Measurements from ENCODE around the gene OPA3. TPM values are rescaled to one million over a fixed set of nuclear protein-coding genes. Genes with fewer than 3 reads are reported as not detected.

The OPA3 gene
- polyA plus RNA-seq, 3 donors = 4.4 to 6.9 (median 5.6) TPM

GRCh38 chr19:45505996-45506245 lies 78.7 kb downstream of the OPA3 start:
- Histone ChIP-seq H3K27me3 (ENCODE audit: control insufficient read depth in 2 of 2, insufficient read depth in 2 of 2, low read length in 2 of 2) (no peaks in the 10 kb centered on the region), H4K20me1 (ENCODE audit: insufficient read depth, low read length) (peaks cover 37% of the 10 kb centered on the region), H3K36me3 (replicated peaks in 1 of 2; ENCODE audit: control insufficient read depth in 1 of 2, insufficient read depth in 2 of 2, low read length in 2 of 2) (peaks cover 0 to 6% of the 10 kb centered on the region in 2 donors), H3K4me3 (replicated peaks in 1 of 3; ENCODE audit: low read depth in 2 of 3, low read length in 3 of 3) (peak overlapping the region in 2 of 3 experiments; percentile 80 to 100), H3K4me1 (ENCODE audit: control insufficient read depth in 1 of 2, insufficient read depth in 2 of 2, low read length in 2 of 2) (peaks cover 59 to 76% of the 10 kb centered on the region in 2 donors), H3K27ac (ENCODE audit: low read depth in 1 of 2, low read length in 2 of 2) (peak overlapping the region; percentile 96 to 99), H3K4me2 (replicated peaks; ENCODE audit: extremely low read depth, low read length, poor library complexity, severe bottlenecking) (peak overlapping the region; percentile 100), H3K9me3 (replicated peaks in 1 of 2; ENCODE audit: control insufficient read depth in 1 of 2, insufficient read depth in 1 of 2, low read length in 2 of 2) (no peaks in the 10 kb centered on the region), H3K9ac (ENCODE audit: insufficient read depth, low read length, poor library complexity, severe bottlenecking) (peak overlapping the region; percentile 88), H2AFZ (ENCODE audit: insufficient read depth, low read depth, low read length, poor library complexity, severe bottlenecking) (peak overlapping the region; percentile 19), H3K79me2 (ENCODE audit: insufficient read depth, low read length) (peaks cover 41% of the 10 kb centered on the region)
- Mint-ChIP-seq H3K27me3 (ENCODE audit: low read depth in 3 of 3) (peaks cover 0 to 4% (median under 1%) of the 10 kb centered on the region in 3 donors), H3K4me3 (peak overlapping the region; percentile 67 to 88), H3K27ac (peak overlapping the region; percentile 85 to 97 (median 89)), H3K4me1 (peaks cover 61% of the 10 kb centered on the region), H3K36me3 (peaks cover 8 to 19% of the 10 kb centered on the region in 2 donors), H3K9me3 (peaks cover 0 to 3% (median 0%) of the 10 kb centered on the region in 7 donors)
- TF ChIP-seq CTCF (IDR thresholded peaks at IDR 0.05) = no peak
- no CpG with 5 or more reads among the region's 5 CpGs for WGBS (ENCODE audit: insufficient coverage)
- intact Hi-C loops (cut with micrococcal nuclease) = loop anchor here in 1 of 2 donors (5.0 kb wide), 1 partner anchor 76 kb away; the partner anchor contains the start of gene OPA3
- DNase-seq = no peak

- H3K4me1 Mint-ChIP-seq = peaks cover 58% of the 10 kb centered on the region
These were observed 79.2 kb downstream of the OPA3 start for GRCh38 chr19:45505151-45505995.

More at GRCh38 chr19:45505151-45505995, 79.2 kb downstream of the OPA3 start:
- peaks cover 32% of the 10 kb centered on the region for H4K20me1 ChIP-seq (ENCODE audit: insufficient read depth, low read length)
- peaks cover 56 to 74% of the 10 kb centered on the region in 2 donors for H3K4me1 ChIP-seq (ENCODE audit: control insufficient read depth in 1 of 2, insufficient read depth in 2 of 2, low read length in 2 of 2)
- Mint-ChIP-seq H3K4me3 (peak overlapping the region in 1 of 2 donors; percentile 43), H3K27ac (peak overlapping the region; percentile 85 to 97 (median 89)), H3K36me3 (peaks cover 6 to 14% of the 10 kb centered on the region in 2 donors), H3K9me3 (peaks cover 0 to 3% (median 0%) of the 10 kb centered on the region in 7 donors), H3K27me3 (ENCODE audit: low read depth in 3 of 3) (peaks cover 0 to 5% (median 5%) of the 10 kb centered on the region in 3 donors)
- H2AFZ ChIP-seq (ENCODE audit: insufficient read depth, low read depth, low read length, poor library complexity, severe bottlenecking) = no peak overlapping the region
- peak overlapping the region; percentile 100 for H3K4me2 ChIP-seq (replicated peaks; ENCODE audit: extremely low read depth, low read length, poor library complexity, severe bottlenecking)
- H3K36me3 ChIP-seq (replicated peaks in 1 of 2; ENCODE audit: control insufficient read depth in 1 of 2, insufficient read depth in 2 of 2, low read length in 2 of 2) = peaks cover 0 to under 1% of the 10 kb centered on the region in 2 donors
- no peaks in the 10 kb centered on the region for H3K9me3 ChIP-seq (replicated peaks in 1 of 2; ENCODE audit: control insufficient read depth in 1 of 2, insufficient read depth in 1 of 2, low read length in 2 of 2)
- intact Hi-C loops (cut with micrococcal nuclease) = loop anchor here in 1 of 2 donors (5.0 kb wide), 1 partner anchor 77 kb away; the partner anchor contains the start of gene OPA3
- H3K27ac ChIP-seq (ENCODE audit: low read depth in 1 of 2, low read length in 2 of 2) = no peak overlapping the region
- WGBS (ENCODE audit: insufficient coverage) = 100% methylated on average over 3 of the region's 8 CpGs
- H3K9ac ChIP-seq (ENCODE audit: insufficient read depth, low read length, poor library complexity, severe bottlenecking) = no peak overlapping the region
- TF ChIP-seq CTCF (IDR thresholded peaks at IDR 0.05) = no peak
- H3K4me3 ChIP-seq (replicated peaks in 1 of 3; ENCODE audit: low read depth in 2 of 3, low read length in 3 of 3) = no peak overlapping the region
- no peak for DNase-seq
- no peaks in the 10 kb centered on the region for H3K27me3 ChIP-seq (ENCODE audit: control insufficient read depth in 2 of 2, insufficient read depth in 2 of 2, low read length in 2 of 2)
- peaks cover 35% of the 10 kb centered on the region for H3K79me2 ChIP-seq (ENCODE audit: insufficient read depth, low read length)

Measured in CD14-positive monocyte (primary cell).